HG03457 (cell line): ENCODE measurements around the gene SH2D4B.

Source experiments
- ATAC-seq: cut with Tn5 transposase; IDR thresholded peaks from one replicate; pipeline ENCODE4 v1.9.1; 2021; ENCODE audit warnings: moderate number of reproducible peaks; ENCODE audit not compliant: unreplicated experiment

Gene SH2D4B

GRCh38 chr10:80674809-80675208 is 137.1 kb downstream of the SH2D4B start:
- ATAC-seq: no peak

GRCh38 chr10:80681142-80681541 is 143.4 kb downstream of the SH2D4B start:
- no peak for ATAC-seq

GRCh38 chr10:80684259-80684658 is 146.6 kb downstream of the SH2D4B start:
- ATAC-seq: peak; percentile 55

GRCh38 chr10:80685355-80685754 is 147.7 kb downstream of the SH2D4B start:
- no peak for ATAC-seq

- no peak for ATAC-seq
Measured at GRCh38 chr10:80686734-80687475, 149.2 kb downstream of the SH2D4B start.

GRCh38 chr10:80687476-80687789 is 149.7 kb downstream of the SH2D4B start:
- ATAC-seq: no peak

GRCh38 chr10:80690434-80690833 is 152.7 kb downstream of the SH2D4B start:
- no peak for ATAC-seq

- ATAC-seq: no peak
Measured at GRCh38 chr10:80691441-80691840, 153.7 kb downstream of the SH2D4B start.

GRCh38 chr10:80693565-80693964 is 155.9 kb downstream of the SH2D4B start:
- no peak for ATAC-seq

GRCh38 chr10:80694930-80695329 is 157.2 kb downstream of the SH2D4B start:
- no peak for ATAC-seq
